Activated naive CD4-positive, alpha-beta T cell treated with anti-CD3 and anti-CD28 coated beads, Interleukin-2, amount 50 U/mL, for 72 hours (primary cell): ENCODE results near the gene ZNF581. TPM values are rescaled to one million over a fixed set of nuclear protein-coding genes. Genes with fewer than 3 reads are reported as not detected.
A peak's percentile ranks its signal among the peaks of the same experiment; 100 is the strongest.

ENCODE experiments used
- ATAC-seq, 2 donors: fragments of 150-1000 bp; cut with Tn5 transposase; 2 replicates each; pipeline ENCODE4 v1.10.0; 2021; ENCODE audit warnings: mild to moderate bottlenecking in 2 of 2, moderate library complexity in 2 of 2
- DNase-seq, 2 donors: peaks; one replicate each; pipeline ENCODE4 v3.0.0; 2021 to 2022; ENCODE audit warnings: low spot score in 2 of 2
- H3K27ac Mint-ChIP-seq, 2 donors: one replicate each; pipeline ENCODE4 v1.8.0; 2022; ENCODE audit warnings: mild to moderate bottlenecking in 2 of 2, mixed read lengths in 2 of 2
- H3K36me3 Mint-ChIP-seq, 2 donors: one replicate each; pipeline ENCODE4 v1.8.0; 2022; ENCODE audit warnings: mixed read lengths in 2 of 2
- H3K9me3 Mint-ChIP-seq, 2 donors: one replicate each; pipeline ENCODE4 v1.8.0; 2022; ENCODE audit warnings: mixed read lengths in 2 of 2
- total RNA-seq, 2 donors: library from RNA; stranded (reverse); gene quantifications; one replicate each; pipeline ENCODE4 v1.2.3, GENCODE V29; 2022

The ZNF581 gene
- total RNA-seq, 2 donors from 2014 or later = 39.9 to 40.0 TPM

DNA sequence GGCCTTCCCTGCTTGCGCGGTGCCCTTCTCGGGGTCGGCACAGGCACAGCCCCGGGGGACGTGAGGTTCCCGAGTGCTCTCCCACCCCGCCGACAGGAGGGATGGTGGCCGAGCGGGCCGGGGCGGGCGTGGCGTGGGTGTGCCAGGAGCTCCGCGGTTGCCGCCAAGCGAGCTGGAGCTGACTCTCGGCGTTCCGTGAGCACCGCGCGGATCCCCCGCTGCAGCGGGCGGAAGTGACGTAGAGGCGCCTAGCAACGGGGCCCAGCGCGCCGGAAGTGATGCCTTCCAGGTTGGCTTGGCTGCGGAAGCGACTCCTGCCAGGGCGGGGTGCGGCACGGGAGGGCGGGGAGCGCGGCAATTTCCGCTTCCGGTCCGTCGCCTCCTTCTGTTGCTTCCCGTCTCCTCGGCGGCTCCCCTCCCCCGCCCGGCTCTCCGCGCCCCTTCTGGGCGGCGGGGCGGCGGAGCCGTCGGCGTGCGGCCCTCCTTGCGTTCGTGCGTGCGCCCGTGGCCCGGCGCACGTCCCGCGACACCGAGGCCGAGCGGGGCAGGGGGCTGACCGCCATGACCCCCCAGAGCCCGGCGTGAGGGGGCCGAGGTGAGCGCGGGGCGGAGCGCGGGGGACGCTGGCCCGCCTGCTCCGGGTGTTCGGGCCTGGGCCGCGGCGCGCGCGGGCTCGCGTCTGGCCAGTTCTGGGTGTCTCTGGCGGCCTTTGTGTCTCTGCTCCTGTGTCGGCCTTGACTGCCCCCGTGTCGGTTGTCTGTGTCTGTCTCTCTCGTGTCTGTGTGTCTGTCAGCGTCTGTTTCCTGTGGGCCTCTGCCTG lies 31.6 kb downstream of the ZNF581 start, which contains the start of gene EPN1:
Gene EPN1, plus strand, starts transcription at position 386 of the 820 bp plus-strand sequence. CDS start 3,402 bp downstream, outside the sequence.
- DNase-seq (peak; percentile 95), ATAC-seq (peak; percentile 92)
- Mint-ChIP-seq H3K36me3 (peaks cover 27 to 34% of the 10 kb centered on the region in 2 donors), H3K27ac (peak within 1 kb of the TSS; percentile 89 to 98), H3K9me3 (no peaks in the 10 kb centered on the region)

GRCh38 chr19:55675661-55676354 lies 32.4 kb downstream of the ZNF581 start:
- ATAC-seq (no peak), DNase-seq (no peak)
- H3K36me3 Mint-ChIP-seq = peaks cover 32 to 34% of the 10 kb centered on the region in 2 donors
- no peaks in the 10 kb centered on the region for H3K9me3 Mint-ChIP-seq
- H3K27ac Mint-ChIP-seq = peak overlapping the region; percentile 89 to 98

DNA sequence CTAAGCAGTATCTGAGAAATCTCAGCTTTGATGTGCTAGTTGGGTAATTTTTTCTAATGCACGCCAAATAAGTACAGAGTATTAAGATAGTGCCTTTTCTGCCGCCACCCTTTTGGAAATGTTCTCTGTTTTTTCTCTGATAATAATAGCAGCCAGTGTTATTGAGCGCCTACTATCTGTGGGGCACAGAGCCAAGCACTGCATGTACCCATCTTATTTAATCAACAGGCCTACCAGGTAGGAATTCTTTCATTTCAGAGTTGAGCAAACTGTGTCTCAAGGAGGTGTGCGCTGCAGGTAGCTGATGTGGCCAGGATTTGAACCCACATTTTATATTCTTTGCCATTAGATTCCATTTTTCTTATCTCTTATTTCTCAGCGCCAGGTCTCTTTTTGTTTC lies 32.9 kb downstream of the ZNF581 start:
- peak overlapping the region; percentile 76 to 98 for H3K27ac Mint-ChIP-seq
- ATAC-seq (no peak), DNase-seq (no peak)
- H3K36me3 Mint-ChIP-seq = peaks cover 32% of the 10 kb centered on the region in 2 donors
- no peaks in the 10 kb centered on the region for H3K9me3 Mint-ChIP-seq

DNA sequence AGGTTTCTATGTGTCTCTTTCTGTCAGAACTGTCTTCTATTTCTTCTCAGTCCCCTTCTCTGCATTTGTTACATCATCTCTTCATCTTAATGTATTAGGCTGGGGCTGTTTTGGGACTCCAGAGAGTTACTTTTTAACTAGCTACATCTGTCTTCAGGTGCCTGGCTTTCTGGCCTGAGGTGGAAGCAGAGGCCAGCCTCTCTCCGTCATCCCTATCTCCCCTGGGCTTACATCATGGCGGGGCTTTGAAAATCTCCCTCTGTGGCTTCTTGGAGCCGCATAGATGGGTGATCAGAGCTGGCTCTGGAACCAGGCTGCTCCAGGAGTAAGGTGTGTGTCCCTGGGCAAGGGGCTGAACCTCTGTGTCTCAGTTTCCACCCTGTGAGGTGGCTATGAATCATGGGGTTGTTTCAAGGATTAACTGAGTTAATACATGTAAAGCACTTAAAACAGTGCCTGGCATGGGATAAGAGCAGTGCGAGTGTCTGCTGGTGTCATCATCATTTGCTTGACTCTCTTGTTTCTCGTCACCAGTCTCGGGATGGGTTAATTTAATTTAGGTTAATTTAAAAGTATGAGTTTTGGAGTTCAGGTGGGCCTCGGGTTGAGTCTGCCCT lies 33.5 kb downstream of the ZNF581 start:
- Mint-ChIP-seq H3K36me3 (peaks cover 29 to 32% of the 10 kb centered on the region in 2 donors), H3K9me3 (no peaks in the 10 kb centered on the region), H3K27ac (peak overlapping the region; percentile 17 to 76)
- DNase-seq (no peak), ATAC-seq (peak in 1 of 2 donors; percentile 17)

DNA sequence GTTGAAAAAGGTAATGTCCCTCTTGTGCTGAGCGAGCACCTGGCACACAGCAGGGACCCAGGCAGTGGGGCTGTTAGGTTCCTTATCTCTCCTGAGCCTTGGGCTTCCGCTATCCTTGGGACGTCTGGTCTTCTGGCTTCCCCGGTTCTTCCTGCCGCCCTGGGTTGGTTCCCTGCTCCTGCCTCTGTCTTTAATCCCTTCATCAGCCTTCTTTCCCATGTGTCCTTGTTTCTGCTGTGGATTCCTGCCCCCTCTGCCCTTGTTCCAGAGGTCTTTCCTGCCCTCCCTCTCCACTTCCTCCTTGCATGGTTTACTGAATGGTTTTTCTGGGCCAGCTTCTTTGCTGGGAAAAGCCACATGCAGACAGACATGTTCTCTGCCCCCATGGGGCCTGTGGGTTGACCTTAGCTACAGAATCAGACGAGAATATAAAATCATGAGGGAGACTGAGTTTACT lies 34.2 kb downstream of the ZNF581 start:
- Mint-ChIP-seq H3K36me3 (peaks cover 29 to 32% of the 10 kb centered on the region in 2 donors), H3K27ac (peak overlapping the region; percentile 17 to 76), H3K9me3 (no peaks in the 10 kb centered on the region)
- ATAC-seq = no peak
- DNase-seq = no peak

- ATAC-seq (no peak), DNase-seq (no peak)
- Mint-ChIP-seq H3K9me3 (no peaks in the 10 kb centered on the region), H3K27ac (peak overlapping the region; percentile 59 to 76), H3K36me3 (peaks cover 28 to 32% of the 10 kb centered on the region in 2 donors)
Measured at GRCh38 chr19:55678121-55678671, 34.7 kb downstream of the ZNF581 start.

- DNase-seq (no peak), ATAC-seq (peak in 1 of 2 donors; percentile 40)
- Mint-ChIP-seq H3K36me3 (peaks cover 22 to 32% of the 10 kb centered on the region in 2 donors), H3K27ac (peak overlapping the region; percentile 18 to 76), H3K9me3 (no peaks in the 10 kb centered on the region)
Measured at GRCh38 chr19:55679343-55680257, 36.2 kb downstream of the ZNF581 start.

GRCh38 chr19:55680339-55681130 lies 37.1 kb downstream of the ZNF581 start:
- Mint-ChIP-seq H3K36me3 (peaks cover 18 to 29% of the 10 kb centered on the region in 2 donors), H3K27ac (peak overlapping the region in 1 of 2 donors; percentile 76), H3K9me3 (no peaks in the 10 kb centered on the region)
- DNase-seq (no peak), ATAC-seq (no peak)

GRCh38 chr19:55681131-55682092 lies 38.0 kb downstream of the ZNF581 start:
- Mint-ChIP-seq H3K36me3 (peaks cover 14 to 23% of the 10 kb centered on the region in 2 donors), H3K27ac (no peak overlapping the region), H3K9me3 (no peaks in the 10 kb centered on the region)
- DNase-seq (no peak), ATAC-seq (no peak)

DNA sequence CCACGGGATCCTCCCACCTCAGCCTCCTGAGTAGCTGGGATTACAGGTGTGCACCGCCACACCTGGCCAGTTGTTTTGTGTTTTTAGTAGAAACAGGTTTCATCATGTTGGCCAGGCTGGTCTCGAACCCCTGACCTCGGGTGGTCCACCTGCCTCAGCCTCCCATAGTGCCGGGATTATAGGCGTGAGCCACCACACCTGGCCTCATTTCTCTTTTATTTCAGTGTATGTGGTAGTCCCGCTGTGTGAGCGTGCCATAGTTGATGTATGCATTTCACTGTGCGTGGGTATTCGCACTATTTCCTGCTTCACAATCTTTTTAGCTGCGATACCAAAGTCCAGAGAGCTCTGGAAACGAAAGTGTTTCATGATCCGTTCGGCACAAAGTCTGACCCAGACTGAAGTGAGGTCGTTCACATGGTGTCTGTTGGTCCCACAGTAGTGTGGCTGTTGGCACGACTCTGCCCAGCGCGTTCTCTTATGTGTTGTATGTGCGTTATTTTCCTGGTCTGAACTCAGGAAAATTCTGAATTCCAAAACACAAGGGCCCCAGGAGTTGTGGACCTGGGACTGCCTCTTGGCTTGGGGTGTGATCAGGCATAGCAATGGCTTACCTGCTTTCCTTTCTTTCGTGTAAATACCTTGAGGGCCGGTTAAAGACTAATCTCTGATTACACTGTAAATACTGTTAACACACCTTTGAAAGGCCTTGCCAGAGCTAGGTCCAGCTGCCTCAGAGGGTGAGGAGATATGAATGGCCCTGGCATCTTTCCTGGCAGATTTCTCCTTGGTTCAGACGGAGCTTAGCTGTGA lies 40.2 kb downstream of the ZNF581 start:
- Mint-ChIP-seq H3K9me3 (no peaks in the 10 kb centered on the region), H3K36me3 (peaks cover 11 to 13% of the 10 kb centered on the region in 2 donors), H3K27ac (peak overlapping the region; percentile 14 to 22)
- ATAC-seq (no peak), DNase-seq (no peak)

- Mint-ChIP-seq H3K9me3 (no peaks in the 10 kb centered on the region), H3K36me3 (peaks cover 0 to 5% of the 10 kb centered on the region in 2 donors), H3K27ac (no peak overlapping the region)
- ATAC-seq = no peak
- no peak for DNase-seq
Measured at GRCh38 chr19:55684946-55685681, 41.7 kb downstream of the ZNF581 start.

- no peaks in the 10 kb centered on the region for H3K9me3 Mint-ChIP-seq
Measured at GRCh38 chr19:55685776-55686175, 42.3 kb downstream of the ZNF581 start.

More at GRCh38 chr19:55685776-55686175, 42.3 kb downstream of the ZNF581 start:
- DNase-seq (no peak), ATAC-seq (no peak)
- peak overlapping the region; percentile 34 to 59 for H3K27ac Mint-ChIP-seq
- no peaks in the 10 kb centered on the region for H3K36me3 Mint-ChIP-seq
